Measurements from ENCODE around the gene PODNL1. TPM values are rescaled to one million over a fixed set of nuclear protein-coding genes. Genes with fewer than 3 reads are reported as not detected.
A peak's percentile ranks its signal among the peaks of the same experiment; 100 is the strongest.

The PODNL1 gene
- total and polyA plus RNA-seq, 2 experiments from 2014 or later: 0.24 TPM; not detected in 1

DNA sequence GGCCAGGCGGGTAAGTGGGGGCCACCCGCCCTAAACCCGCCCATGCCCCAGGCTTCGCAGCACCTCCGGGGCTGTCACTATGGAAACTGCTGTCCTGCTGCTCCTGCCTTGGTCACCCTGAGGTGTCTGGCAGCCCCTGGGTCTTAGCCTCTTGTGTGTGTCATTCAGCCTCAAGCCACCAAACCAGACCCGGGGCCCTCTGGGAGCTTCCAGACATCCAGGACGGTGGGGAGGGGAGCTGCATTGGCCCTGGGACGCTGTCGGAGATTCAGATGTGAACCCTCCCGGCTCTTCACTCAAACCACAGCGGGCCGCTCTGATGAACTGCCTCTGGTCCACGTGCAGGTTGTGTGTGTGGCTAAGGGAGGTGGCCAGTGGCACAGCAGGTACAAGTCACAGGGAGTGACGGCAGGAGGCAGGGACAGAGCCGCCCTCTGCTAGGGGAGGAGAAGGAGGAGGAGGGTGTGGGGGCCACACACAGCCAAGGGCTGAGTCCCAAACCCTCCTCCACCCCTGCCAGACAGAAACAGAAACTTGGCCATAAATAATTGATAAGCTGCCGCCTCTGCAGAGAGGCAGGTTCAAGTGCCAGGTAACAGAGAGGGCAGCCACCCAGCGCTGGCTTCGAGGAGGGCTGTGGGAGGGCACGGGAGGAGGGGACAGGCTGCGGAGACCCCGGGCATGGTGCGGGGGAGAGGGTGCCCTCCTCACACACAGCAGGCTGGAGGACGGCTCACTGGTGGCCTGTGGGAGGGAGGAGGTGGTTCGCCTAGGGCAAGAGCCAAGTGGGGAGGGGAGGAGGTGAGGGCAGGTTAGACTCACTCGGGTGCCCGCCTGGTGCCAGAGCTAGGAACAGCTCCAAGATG is 53.3 kb downstream of the PODNL1 start (continued):
- TF ChIP-seq, protein P1, sequence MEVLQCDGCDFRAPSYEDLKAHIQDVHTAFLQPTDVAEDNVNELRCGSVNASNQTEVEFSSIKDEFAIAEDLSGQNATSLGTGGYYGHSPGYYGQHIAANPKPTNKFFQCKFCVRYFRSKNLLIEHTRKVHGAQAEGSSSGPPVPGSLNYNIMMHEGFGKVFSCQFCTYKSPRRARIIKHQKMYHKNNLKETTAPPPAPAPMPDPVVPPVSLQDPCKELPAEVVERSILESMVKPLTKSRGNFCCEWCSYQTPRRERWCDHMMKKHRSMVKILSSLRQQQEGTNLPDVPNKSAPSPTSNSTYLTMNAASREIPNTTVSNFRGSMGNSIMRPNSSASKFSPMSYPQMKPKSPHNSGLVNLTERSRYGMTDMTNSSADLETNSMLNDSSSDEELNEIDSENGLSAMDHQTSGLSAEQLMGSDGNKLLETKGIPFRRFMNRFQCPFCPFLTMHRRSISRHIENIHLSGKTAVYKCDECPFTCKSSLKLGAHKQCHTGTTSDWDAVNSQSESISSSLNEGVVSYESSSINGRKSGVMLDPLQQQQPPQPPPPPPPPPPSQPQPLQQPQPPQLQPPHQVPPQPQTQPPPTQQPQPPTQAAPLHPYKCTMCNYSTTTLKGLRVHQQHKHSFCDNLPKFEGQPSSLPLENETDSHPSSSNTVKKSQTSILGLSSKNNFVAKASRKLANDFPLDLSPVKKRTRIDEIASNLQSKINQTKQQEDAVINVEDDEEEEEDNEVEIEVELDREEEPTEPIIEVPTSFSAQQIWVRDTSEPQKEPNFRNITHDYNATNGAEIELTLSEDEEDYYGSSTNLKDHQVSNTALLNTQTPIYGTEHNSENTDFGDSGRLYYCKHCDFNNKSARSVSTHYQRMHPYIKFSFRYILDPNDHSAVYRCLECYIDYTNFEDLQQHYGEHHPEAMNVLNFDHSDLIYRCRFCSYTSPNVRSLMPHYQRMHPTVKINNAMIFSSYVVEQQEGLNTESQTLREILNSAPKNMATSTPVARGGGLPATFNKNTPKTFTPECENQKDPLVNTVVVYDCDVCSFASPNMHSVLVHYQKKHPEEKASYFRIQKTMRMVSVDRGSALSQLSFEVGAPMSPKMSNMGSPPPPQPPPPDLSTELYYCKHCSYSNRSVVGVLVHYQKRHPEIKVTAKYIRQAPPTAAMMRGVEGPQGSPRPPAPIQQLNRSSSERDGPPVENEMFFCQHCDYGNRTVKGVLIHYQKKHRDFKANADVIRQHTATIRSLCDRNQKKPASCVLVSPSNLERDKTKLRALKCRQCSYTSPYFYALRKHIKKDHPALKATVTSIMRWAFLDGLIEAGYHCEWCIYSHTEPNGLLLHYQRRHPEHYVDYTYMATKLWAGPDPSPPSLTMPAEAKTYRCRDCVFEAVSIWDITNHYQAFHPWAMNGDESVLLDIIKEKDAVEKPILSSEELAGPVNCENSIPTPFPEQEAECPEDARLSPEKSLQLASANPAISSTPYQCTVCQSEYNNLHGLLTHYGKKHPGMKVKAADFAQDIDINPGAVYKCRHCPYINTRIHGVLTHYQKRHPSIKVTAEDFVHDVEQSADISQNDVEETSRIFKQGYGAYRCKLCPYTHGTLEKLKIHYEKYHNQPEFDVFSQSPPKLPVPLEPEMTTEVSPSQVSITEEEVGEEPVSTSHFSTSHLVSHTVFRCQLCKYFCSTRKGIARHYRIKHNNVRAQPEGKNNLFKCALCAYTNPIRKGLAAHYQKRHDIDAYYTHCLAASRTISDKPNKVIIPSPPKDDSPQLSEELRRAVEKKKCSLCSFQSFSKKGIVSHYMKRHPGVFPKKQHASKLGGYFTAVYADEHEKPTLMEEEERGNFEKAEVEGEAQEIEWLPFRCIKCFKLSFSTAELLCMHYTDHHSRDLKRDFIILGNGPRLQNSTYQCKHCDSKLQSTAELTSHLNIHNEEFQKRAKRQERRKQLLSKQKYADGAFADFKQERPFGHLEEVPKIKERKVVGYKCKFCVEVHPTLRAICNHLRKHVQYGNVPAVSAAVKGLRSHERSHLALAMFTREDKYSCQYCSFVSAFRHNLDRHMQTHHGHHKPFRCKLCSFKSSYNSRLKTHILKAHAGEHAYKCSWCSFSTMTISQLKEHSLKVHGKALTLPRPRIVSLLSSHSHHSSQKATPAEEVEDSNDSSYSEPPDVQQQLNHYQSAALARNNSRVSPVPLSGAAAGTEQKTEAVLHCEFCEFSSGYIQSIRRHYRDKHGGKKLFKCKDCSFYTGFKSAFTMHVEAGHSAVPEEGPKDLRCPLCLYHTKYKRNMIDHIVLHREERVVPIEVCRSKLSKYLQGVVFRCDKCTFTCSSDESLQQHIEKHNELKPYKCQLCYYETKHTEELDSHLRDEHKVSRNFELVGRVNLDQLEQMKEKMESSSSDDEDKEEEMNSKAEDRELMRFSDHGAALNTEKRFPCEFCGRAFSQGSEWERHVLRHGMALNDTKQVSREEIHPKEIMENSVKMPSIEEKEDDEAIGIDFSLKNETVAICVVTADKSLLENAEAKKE (CRISPR knock-in tag; IDR thresholded peaks at IDR 0.05): no peak
- TF ChIP-seq CREB1 (CRISPR knock-in tag; IDR thresholded peaks at IDR 0.05; ENCODE audit: low read depth): no peak
- TF ChIP-seq JUNB (IDR thresholded peaks at IDR 0.05; ENCODE audit: unreplicated experiment): no peak

DNA sequence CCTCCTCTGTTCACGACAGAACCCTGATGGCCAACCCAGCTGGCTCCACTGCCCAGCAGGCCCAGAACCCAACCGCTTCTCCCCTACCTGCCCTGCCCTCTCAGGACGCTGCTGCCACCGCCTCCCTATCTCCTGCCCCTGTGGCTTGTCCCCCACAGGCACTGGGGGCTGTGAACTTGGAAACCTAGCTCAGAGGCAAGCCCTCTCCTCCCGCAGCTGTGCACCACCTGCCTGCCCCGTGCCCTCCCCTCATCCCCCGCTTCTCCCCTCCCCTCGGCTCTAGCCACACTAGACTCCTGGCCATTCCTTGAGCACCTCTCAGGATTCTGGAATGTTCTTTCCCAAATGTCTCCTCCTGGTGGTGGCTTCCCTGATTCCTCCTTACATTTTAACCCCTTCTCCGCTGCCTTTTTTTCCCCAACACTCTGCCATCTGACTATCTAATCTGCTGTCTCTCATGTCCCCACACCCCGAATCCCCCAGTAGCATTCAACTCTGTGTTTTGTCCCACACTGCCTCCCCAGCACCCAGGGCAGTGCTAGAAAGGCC is 54.6 kb downstream of the PODNL1 start:
- no peak overlapping the region; the same call in 2 of the 3 replicates for H3K4me3 Mint-ChIP-seq
- no peaks in the 10 kb centered on the region for H3K9me3 Mint-ChIP-seq
- H3K27ac ChIP-seq (ENCODE audit: low read depth): no peak overlapping the region
- H2AFZ ChIP-seq: no peak overlapping the region
- no peaks in the 10 kb centered on the region for H4K20me1 ChIP-seq (replicated peaks; ENCODE audit: insufficient read depth)
- H3K27me3 Mint-ChIP-seq (ENCODE audit: insufficient read depth, low read depth, poor library complexity): peaks cover 2% of the 10 kb centered on the region
- no peaks in the 10 kb centered on the region for H3K36me3 Mint-ChIP-seq (ENCODE audit: low read depth)
- H3K27ac Mint-ChIP-seq: no peak overlapping the region
- DNase-seq (ENCODE audit: low spot score) (peak; percentile 77), ATAC-seq (no peak)
- peaks cover 8% of the 10 kb centered on the region for H3F3A ChIP-seq (replicated peaks; ENCODE audit: low read depth)
- no peaks in the 10 kb centered on the region; the same call in 1 of the 2 replicates for H3K27me3 ChIP-seq (ENCODE audit: insufficient read depth)
- H3K36me3 ChIP-seq (ENCODE audit: insufficient read depth): no peaks in the 10 kb centered on the region
- peaks cover 26% of the 10 kb centered on the region for H3K4me1 Mint-ChIP-seq
- no peaks in the 10 kb centered on the region for H3K79me2 ChIP-seq (replicated peaks; ENCODE audit: insufficient read depth)
- TF ChIP-seq, protein P2, sequence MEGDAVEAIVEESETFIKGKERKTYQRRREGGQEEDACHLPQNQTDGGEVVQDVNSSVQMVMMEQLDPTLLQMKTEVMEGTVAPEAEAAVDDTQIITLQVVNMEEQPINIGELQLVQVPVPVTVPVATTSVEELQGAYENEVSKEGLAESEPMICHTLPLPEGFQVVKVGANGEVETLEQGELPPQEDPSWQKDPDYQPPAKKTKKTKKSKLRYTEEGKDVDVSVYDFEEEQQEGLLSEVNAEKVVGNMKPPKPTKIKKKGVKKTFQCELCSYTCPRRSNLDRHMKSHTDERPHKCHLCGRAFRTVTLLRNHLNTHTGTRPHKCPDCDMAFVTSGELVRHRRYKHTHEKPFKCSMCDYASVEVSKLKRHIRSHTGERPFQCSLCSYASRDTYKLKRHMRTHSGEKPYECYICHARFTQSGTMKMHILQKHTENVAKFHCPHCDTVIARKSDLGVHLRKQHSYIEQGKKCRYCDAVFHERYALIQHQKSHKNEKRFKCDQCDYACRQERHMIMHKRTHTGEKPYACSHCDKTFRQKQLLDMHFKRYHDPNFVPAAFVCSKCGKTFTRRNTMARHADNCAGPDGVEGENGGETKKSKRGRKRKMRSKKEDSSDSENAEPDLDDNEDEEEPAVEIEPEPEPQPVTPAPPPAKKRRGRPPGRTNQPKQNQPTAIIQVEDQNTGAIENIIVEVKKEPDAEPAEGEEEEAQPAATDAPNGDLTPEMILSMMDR (conservative IDR thresholded peaks at IDR 0.05; ENCODE audit: low read depth in 2 of 2): peak; percentile 48 to 56
- TF ChIP-seq POLR2AphosphoS5 (IDR thresholded peaks at IDR 0.05; ENCODE audit: low read depth): no peak
- no peak for TF ChIP-seq ZNF331 (CRISPR knock-in tag; IDR thresholded peaks at IDR 0.05; ENCODE audit: low read depth)
- TF ChIP-seq, protein P3, sequence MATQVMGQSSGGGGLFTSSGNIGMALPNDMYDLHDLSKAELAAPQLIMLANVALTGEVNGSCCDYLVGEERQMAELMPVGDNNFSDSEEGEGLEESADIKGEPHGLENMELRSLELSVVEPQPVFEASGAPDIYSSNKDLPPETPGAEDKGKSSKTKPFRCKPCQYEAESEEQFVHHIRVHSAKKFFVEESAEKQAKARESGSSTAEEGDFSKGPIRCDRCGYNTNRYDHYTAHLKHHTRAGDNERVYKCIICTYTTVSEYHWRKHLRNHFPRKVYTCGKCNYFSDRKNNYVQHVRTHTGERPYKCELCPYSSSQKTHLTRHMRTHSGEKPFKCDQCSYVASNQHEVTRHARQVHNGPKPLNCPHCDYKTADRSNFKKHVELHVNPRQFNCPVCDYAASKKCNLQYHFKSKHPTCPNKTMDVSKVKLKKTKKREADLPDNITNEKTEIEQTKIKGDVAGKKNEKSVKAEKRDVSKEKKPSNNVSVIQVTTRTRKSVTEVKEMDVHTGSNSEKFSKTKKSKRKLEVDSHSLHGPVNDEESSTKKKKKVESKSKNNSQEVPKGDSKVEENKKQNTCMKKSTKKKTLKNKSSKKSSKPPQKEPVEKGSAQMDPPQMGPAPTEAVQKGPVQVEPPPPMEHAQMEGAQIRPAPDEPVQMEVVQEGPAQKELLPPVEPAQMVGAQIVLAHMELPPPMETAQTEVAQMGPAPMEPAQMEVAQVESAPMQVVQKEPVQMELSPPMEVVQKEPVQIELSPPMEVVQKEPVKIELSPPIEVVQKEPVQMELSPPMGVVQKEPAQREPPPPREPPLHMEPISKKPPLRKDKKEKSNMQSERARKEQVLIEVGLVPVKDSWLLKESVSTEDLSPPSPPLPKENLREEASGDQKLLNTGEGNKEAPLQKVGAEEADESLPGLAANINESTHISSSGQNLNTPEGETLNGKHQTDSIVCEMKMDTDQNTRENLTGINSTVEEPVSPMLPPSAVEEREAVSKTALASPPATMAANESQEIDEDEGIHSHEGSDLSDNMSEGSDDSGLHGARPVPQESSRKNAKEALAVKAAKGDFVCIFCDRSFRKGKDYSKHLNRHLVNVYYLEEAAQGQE (IDR thresholded peaks at IDR 0.05; ENCODE audit: unreplicated experiment): no peak
- H3K4me2 ChIP-seq: no peak overlapping the region
- H3K4me1 ChIP-seq (ENCODE audit: insufficient read depth): peaks cover 19% of the 10 kb centered on the region
- no peak overlapping the region for H3K4me3 ChIP-seq
- no peaks in the 10 kb centered on the region for H3K9me2 ChIP-seq (ENCODE audit: insufficient read depth)
